K562 (cell line): Measurements from ENCODE around the gene NDUFB7. TPM values are rescaled to one million over a fixed set of nuclear protein-coding genes. Genes with fewer than 3 reads are reported as not detected.
A peak's percentile ranks its signal among the peaks of the same experiment; 100 is the strongest.
"Not testable (repeated sequence)": the region's sequence is repeated elsewhere in the genome, so short reads cannot be mapped to it uniquely, and the experiment has no call there.

Source experiments
- ATAC-seq: fragments of 200-7000 bp; cut with Tn5 transposase; 3 replicates; pipeline ENCODE4 v1.9.1; 2020; ENCODE audit warnings: moderate library complexity
- BruUV-seq: library from RNA; stranded (reverse); fragments of 400-500 nt; replicated peaks from 2 replicates; lab custom pipeline; 2021; lab: Mats Ljungman, UMichigan
- CTCF ChIA-PET: fragments of 300-600 bp; formaldehyde crosslinking; extraction: SDS; loops from one replicate; lab custom pipeline; 2021; ENCODE audit warnings: low intra/inter-chr PET ratio; lab: Yijun Ruan, JAX
- POLR2A ChIA-PET: fragments of 300-600, 350-650 bp; sonication (Branson Sonifier 250); formaldehyde crosslinking; extraction: SDS; loops from one replicate; lab custom pipeline; 2021; ENCODE audit warnings: antibody characterized with exemption, inconsistent platforms; lab: Yijun Ruan, JAX
- DNase-seq, 4 experiments: peaks; one replicate each; pipeline versions ENCODE4 v3.0.0 to v3.0.0-alpha.2; 2011 to 2018; ENCODE audit warnings: low spot score in 3 of 4, mixed read lengths in 3 of 4; ENCODE audit errors: extremely low read depth in 1 of 4
- FAIRE-seq: peaks from 2 replicates; lab custom pipeline; 2011; peaks lifted over from hg19 to GRCh38; lab: Jason Lieb, UNC
- H2AFZ ChIP-seq: 2 replicates; pipeline ENCODE4 v1.6.0; 2011; ENCODE audit warnings: low read depth, low read length, control low read depth, inconsistent platforms
- H3K27ac ChIP-seq: fragments of 200-600 bp; 3 replicates; pipeline ENCODE4 v1.8.0; 2011; ENCODE audit warnings: low read depth, mild to moderate bottlenecking, control low read depth, inconsistent platforms, low read length, moderate library complexity, mixed read lengths; ENCODE audit errors: extremely low read depth
- H3K27me3 ChIP-seq, 2 experiments: fragments of 300-600 bp in 1 of 2; 2 replicates in 1 of 2; 3 replicates in 1 of 2; pipeline versions ENCODE4 v1.6.0 to v1.8.0; 2011; ENCODE audit warnings: inconsistent platforms in 2 of 2, low read length in 2 of 2, mild to moderate bottlenecking in 1 of 2, mixed read lengths in 1 of 2, moderate library complexity in 1 of 2; ENCODE audit not compliant: control insufficient read depth in 2 of 2, insufficient read depth in 2 of 2
- H3K36me3 ChIP-seq: fragments of 300-600 bp; 3 replicates; pipeline ENCODE4 v1.8.0; 2011; ENCODE audit warnings: mild to moderate bottlenecking, low read length, inconsistent platforms; ENCODE audit not compliant: control insufficient read depth, insufficient read depth
- H3K4me1 ChIP-seq, 2 experiments: fragments of 200-600 bp in 1 of 2; replicated peaks in 1 of 2; 2 replicates in 1 of 2; 3 replicates in 1 of 2; pipeline versions ENCODE4 v1.5.1 to v1.8.0; 2011; ENCODE audit warnings: inconsistent platforms in 2 of 2, low read length in 2 of 2, mild to moderate bottlenecking in 1 of 2, mixed read lengths in 1 of 2, moderate library complexity in 1 of 2; ENCODE audit not compliant: control insufficient read depth in 2 of 2, insufficient read depth in 2 of 2
- H3K4me2 ChIP-seq: 2 replicates; pipeline ENCODE4 v1.6.1; 2011; ENCODE audit warnings: low read length, control low read depth, inconsistent platforms, mixed read lengths; ENCODE audit not compliant: insufficient read depth
- H3K4me3 ChIP-seq: fragments of 200-600 bp; sonication (generic), shearing (Covaris generic); 2 replicates; pipeline ENCODE4 v1.5.1; 2016; ENCODE audit warnings: control low read depth, inconsistent platforms
- H3K79me2 ChIP-seq: fragments of 200-600 bp; 3 replicates; pipeline ENCODE4 v1.8.0; 2011; ENCODE audit warnings: low read length, inconsistent platforms; ENCODE audit not compliant: control insufficient read depth, insufficient read depth
- H3K9ac ChIP-seq, 2 experiments: 2 replicates each; pipeline versions ENCODE4 v1.6.0 to v1.6.1; 2011; ENCODE audit warnings: low read depth in 2 of 2, low read length in 2 of 2, control low read depth in 1 of 2, inconsistent platforms in 1 of 2, mild to moderate bottlenecking in 1 of 2, mixed read lengths in 1 of 2; ENCODE audit not compliant: insufficient read depth in 1 of 2
- H3K9me1 ChIP-seq: one replicate; pipeline ENCODE4 v1.6.0; 2011; ENCODE audit warnings: inconsistent platforms, mild to moderate bottlenecking, low read length, moderate library complexity; ENCODE audit not compliant: control insufficient read depth, insufficient read depth
- H3K9me3 ChIP-seq: replicated peaks from 2 replicates; pipeline ENCODE4 v1.5.1; 2011; ENCODE audit warnings: low read depth, low read length, inconsistent platforms; ENCODE audit not compliant: control insufficient read depth, insufficient read depth
- H4K20me1 ChIP-seq: replicated peaks from 2 replicates; pipeline ENCODE4 v1.6.1; 2011; ENCODE audit warnings: low read length, inconsistent platforms, mixed read lengths; ENCODE audit not compliant: control insufficient read depth, insufficient read depth
- ARNT ChIP-seq, 2 experiments: fragments of 450-650 bp; IDR thresholded peaks; 2 replicates each; pipeline ENCODE4 v1.6.1; 2016; ENCODE audit warnings: mild to moderate bottlenecking in 1 of 2
- MCM3 ChIP-seq: fragments of 450-650 bp; IDR thresholded peaks from 2 replicates; pipeline ENCODE4 v1.6.1; 2016
- MEIS2 ChIP-seq: fragments of 450-650 bp; IDR thresholded peaks from 2 replicates; pipeline ENCODE4 v1.6.1; 2014; ENCODE audit warnings: mild to moderate bottlenecking; ENCODE audit not compliant: partially characterized antibody
- MYNN ChIP-seq, 2 experiments: sonication (generic); formaldehyde crosslinking in 1 of 2; IDR thresholded peaks; 2 replicates each; pipeline versions ENCODE4 v1.5.0 to v1.6.1; 2016 to 2020; ENCODE audit warnings: antibody characterized with exemption in 1 of 2, missing genetic modification reagents in 1 of 2
- POLR2A ChIP-seq: fragments of 450-650 bp; conservative IDR thresholded peaks from 2 replicates; pipeline ENCODE4 v1.6.1; 2016
- SAP30 ChIP-seq: fragments of 200-600 bp; sonication (generic); IDR thresholded peaks from 2 replicates; pipeline ENCODE4 v1.6.1; 2012; ENCODE audit warnings: borderline replicate concordance, low read depth, mild to moderate bottlenecking, moderate library complexity, low read length, control low read depth, inconsistent platforms; ENCODE audit not compliant: insufficient read depth, poor library complexity, severe bottlenecking
- SPI1 ChIP-seq: IDR thresholded peaks from 2 replicates; pipeline ENCODE4 v1.6.1; 2011; ENCODE audit warnings: low read depth, low read length, control low read depth, borderline replicate concordance
- ZEB2 ChIP-seq: fragments of 450-650 bp; IDR thresholded peaks from 2 replicates; pipeline ENCODE4 v1.6.1; 2016
- ZNF282 ChIP-seq: sonication (generic); formaldehyde crosslinking; IDR thresholded peaks from 2 replicates; pipeline ENCODE4 v1.8.1; 2023; ENCODE audit warnings: missing genetic modification reagents
- WGBS: fragments of 100-300 bp; shearing (Covaris generic); methylation state at CpG from one replicate; pipeline ENCODE4 v1.1.6; 2016; ENCODE audit warnings: low coverage, mixed read lengths; ENCODE audit not compliant: insufficient coverage; ENCODE audit errors: missing lambda C conversion rate; 5-methylcytosine and 5-hydroxymethylcytosine counted together
- in situ Hi-C: fragments of 300-500 bp; cut with MboI; formaldehyde crosslinking; loops from 4 replicates; pipeline ENCODE4 v1.15.0; 2018; ENCODE audit warnings: inconsistent platforms, mixed read lengths
- intact Hi-C: fragments of 100-400 bp; cut with micrococcal nuclease; formaldehyde crosslinking; loops from 2 replicates; pipeline ENCODE4 v1.14.2; 2022
- polyA plus RNA-seq, 8 experiments: library from polyadenylated mRNA; depleted of rRNA in 4 of 8; stranded (reverse) in 5 of 8; unstranded in 3 of 8; fragments of >200 nt; fragmentation: Nextera tagmentation in 2 of 8; fragmentation: Illumina TruSeq in 1 of 8; extraction: Ambion mirVana in 2 of 8; extraction: Trizol in 1 of 8; gene quantifications; 2 replicates each; pipeline versions ENCODE4 v1.2.1 to v1.2.3, GENCODE V29; 2011 to 2014; ENCODE audit warnings: inconsistent platforms in 1 of 8, missing spikeins in 1 of 8
- total RNA-seq, 7 experiments: library from RNA; depleted of rRNA in 6 of 7; stranded (reverse); fragments of >200 nt in 6 of 7; fragmentation: Illumina TruSeq in 2 of 7; extraction: Trizol in 2 of 7; gene quantifications; 2 replicates each; pipeline versions ENCODE4 v1.2.1 to v1.2.3, GENCODE V29; 2011 to 2021; ENCODE audit warnings: low replicate concordance in 1 of 7
- TF ChIP-seq, protein P1 (sequence below): fragments of 450-650 bp; formaldehyde crosslinking; conservative IDR thresholded peaks from 2 replicates; pipeline ENCODE4 v1.4.0; 2022; ENCODE audit warnings: mild to moderate bottlenecking, missing genetic modification characterization
- TF ChIP-seq, protein P2 (sequence below): fragments of 450-650 bp; formaldehyde crosslinking; IDR thresholded peaks from 2 replicates; pipeline ENCODE4 v1.4.0; 2022; ENCODE audit warnings: missing genetic modification characterization

NDUFB7 gene
- total and polyA plus RNA-seq, 9 of the 15 experiments (the other 6 are each of a cell fraction or from before 2014, with no cell fraction given): 14.9 to 842 (median 137) TPM

DNA sequence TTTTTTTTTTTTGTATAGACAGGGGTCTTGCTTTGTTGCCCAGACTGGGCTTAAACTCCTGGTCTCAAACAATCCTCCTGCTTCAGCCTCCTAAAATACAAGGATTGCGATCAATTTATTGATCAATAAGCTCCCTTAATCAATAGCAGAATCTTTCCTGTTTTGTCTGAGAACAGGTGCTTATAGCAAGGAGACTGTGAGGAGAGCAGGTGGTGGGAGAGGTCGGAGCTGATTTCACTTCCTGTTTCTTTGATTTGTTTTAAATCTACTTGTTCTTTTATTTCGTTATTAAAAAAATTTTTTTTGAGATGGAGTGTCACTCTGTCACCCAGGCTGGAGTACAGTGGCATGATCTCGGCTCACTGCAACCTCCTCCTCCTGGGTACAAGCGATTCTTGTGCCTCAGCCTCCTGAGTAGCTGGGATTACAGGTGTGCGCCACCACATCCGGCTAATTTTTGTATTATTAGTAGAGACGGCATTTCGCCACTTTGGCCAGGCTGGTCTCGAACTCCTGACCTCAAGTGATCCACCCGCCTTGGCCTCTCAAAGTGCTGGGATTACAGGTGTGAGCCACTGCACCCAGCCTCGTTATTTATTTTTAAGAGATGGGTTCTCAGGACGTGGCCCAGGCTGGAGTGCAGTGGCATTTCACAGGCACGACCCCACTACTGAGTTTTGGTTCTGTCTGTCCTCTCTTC lies 41.7 kb upstream of the NDUFB7 start:
- H3K9me3 ChIP-seq, ATAC-seq, BruUV-seq, H2AFZ ChIP-seq, H3K27ac ChIP-seq, H3K4me1 ChIP-seq, H3K9ac ChIP-seq, DNase-seq, intact Hi-C loops, FAIRE-seq, H3K4me2 ChIP-seq, H4K20me1 ChIP-seq, H3K9me1 ChIP-seq, CTCF ChIA-PET, H3K36me3 ChIP-seq, in situ Hi-C loops, H3K4me3 ChIP-seq, H3K79me2 ChIP-seq: not testable (repeated sequence)
- TF ChIP-seq SPI1: 0 out of 2 replicates have a peak, but pooled peaks have one; percentile 41
- peaks cover 7 to 13% of the 10 kb centered on the region in 2 experiments; a peak in 3 of 5 replicates for H3K27me3 ChIP-seq
- POLR2A ChIA-PET: interaction anchor here (0.6 to 1.1 kb wide), 3 partner anchors 16 to 32 kb away, joined by 3 read pairs; no protein-coding TSS in a partner anchor
- WGBS: 25% methylated on average over 14 of the region's 14 CpGs

GRCh38 chr19:14612657-14613056 lies 40.8 kb upstream of the NDUFB7 start:
- no peaks in the 10 kb centered on the region for H4K20me1 ChIP-seq
- H3K4me2 ChIP-seq: no peak overlapping the region
- CTCF ChIA-PET: no interaction called here
- no peaks in the 10 kb centered on the region for H3K9me1 ChIP-seq
- peaks cover 7 to 13% of the 10 kb centered on the region in 2 experiments; a peak in 3 of 5 replicates for H3K27me3 ChIP-seq
- BruUV-seq: no TSS peak
- no peak for FAIRE-seq
- TF ChIP-seq MCM3 (no peak), SAP30 (no peak), POLR2A (no peak), ZNF282 (CRISPR knock-in tag) (no peak), ZEB2 (no peak), ARNT (IDR thresholded peaks at IDR 0.05) (no peak), MYNN (IDR thresholded peaks at IDR 0.05) (no peak), MYNN (CRISPR knock-in tag; IDR thresholded peaks at IDR 0.05) (no peak), MEIS2 (no peak)
- TF ChIP-seq, protein P1, sequence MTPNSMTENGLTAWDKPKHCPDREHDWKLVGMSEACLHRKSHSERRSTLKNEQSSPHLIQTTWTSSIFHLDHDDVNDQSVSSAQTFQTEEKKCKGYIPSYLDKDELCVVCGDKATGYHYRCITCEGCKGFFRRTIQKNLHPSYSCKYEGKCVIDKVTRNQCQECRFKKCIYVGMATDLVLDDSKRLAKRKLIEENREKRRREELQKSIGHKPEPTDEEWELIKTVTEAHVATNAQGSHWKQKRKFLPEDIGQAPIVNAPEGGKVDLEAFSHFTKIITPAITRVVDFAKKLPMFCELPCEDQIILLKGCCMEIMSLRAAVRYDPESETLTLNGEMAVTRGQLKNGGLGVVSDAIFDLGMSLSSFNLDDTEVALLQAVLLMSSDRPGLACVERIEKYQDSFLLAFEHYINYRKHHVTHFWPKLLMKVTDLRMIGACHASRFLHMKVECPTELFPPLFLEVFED: no peak
- TF ChIP-seq, protein P2, sequence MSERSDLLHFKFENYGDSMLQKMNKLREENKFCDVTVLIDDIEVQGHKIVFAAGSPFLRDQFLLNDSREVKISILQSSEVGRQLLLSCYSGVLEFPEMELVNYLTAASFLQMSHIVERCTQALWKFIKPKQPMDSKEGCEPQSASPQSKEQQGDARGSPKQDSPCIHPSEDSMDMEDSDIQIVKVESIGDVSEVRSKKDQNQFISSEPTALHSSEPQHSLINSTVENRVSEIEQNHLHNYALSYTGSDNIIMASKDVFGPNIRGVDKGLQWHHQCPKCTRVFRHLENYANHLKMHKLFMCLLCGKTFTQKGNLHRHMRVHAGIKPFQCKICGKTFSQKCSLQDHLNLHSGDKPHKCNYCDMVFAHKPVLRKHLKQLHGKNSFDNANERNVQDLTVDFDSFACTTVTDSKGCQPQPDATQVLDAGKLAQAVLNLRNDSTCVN: no peak
- intact Hi-C loops (no loop called here), in situ Hi-C loops (no loop called here)
- no peak for DNase-seq
- H3K36me3 ChIP-seq: no peaks in the 10 kb centered on the region
- ATAC-seq: no peak
- H3K9me3 ChIP-seq: no peaks in the 10 kb centered on the region
- no peak overlapping the region for H3K27ac ChIP-seq
- peaks cover 4% of the 10 kb centered on the region in 2 experiments; a peak in 2 of 5 replicates for H3K4me1 ChIP-seq
- H2AFZ ChIP-seq: no peak overlapping the region
- 7% methylated on average over 4 of the region's 4 CpGs for WGBS
- POLR2A ChIA-PET: interaction anchor here (0.6 to 1.1 kb wide), 3 partner anchors 17 to 32 kb away, joined by 3 read pairs; no protein-coding TSS in a partner anchor
- no peak overlapping the region for H3K4me3 ChIP-seq
- H3K9ac ChIP-seq: no peak overlapping the region
- H3K79me2 ChIP-seq: no peaks in the 10 kb centered on the region
